GM18520 (cell line): ENCODE measurements around the gene CEACAM3.

Experiments used
- ATAC-seq: cut with Tn5 transposase; IDR thresholded peaks from one replicate; pipeline ENCODE4 v1.9.1; 2021; ENCODE audit not compliant: unreplicated experiment

The CEACAM3 gene

DNA sequence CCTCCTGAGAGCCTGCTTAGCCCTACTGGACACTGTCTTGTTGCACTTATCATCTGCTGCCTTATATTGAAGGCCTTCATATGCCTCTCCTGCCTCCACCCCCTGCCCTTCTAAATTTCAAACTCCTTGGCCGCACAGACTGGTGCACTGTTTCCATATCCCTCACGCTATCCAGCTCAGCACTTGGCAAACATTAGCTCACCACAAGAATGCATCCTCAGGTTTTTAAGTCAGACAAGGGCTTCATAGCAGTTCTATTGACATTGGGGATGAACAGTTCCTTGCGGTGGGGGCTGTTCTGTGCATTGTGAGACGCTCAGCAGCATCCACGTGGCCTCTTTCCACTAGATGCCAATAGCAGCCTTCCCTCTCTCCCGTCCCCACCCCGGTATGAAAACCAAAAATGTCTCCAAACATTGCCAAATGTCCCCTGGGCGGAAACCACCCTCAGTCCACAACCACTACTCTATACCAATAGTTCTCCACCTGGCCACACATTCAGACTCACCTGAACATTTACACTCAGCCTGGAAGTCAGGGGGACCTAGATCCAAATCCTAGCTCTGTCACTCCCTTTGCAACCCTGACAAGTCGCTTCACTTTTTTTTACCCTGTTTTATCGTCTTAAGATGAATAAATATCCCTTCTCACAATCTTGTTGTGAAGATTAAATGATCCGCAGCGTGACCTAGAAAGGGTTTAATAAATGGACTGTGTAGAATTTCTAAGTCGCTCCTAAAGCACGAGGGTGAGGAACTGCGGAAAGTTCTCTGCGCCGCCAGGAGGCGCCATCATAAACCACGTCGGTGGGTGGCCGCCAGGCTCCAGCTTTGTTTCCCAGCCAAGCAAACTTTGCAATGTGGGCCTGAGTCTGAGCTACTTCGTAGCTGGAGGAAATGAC lies 3.6 kb upstream of the CEACAM3 start:
- no peak for ATAC-seq

DNA sequence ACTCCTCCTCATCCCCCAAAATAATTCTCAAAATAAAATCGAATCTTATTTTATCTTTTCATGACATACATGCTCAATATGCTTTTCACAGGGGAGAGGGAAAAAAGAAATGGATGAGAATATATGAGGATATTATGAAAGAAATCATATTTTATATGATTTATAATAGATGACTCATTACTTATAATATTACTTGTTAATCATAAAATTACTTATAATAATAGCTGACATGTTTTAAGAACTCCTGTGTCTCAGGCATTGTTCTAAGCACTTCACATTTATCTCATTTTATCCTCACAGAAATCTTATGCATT lies 3.0 kb upstream of the CEACAM3 start:
- no peak for ATAC-seq

DNA sequence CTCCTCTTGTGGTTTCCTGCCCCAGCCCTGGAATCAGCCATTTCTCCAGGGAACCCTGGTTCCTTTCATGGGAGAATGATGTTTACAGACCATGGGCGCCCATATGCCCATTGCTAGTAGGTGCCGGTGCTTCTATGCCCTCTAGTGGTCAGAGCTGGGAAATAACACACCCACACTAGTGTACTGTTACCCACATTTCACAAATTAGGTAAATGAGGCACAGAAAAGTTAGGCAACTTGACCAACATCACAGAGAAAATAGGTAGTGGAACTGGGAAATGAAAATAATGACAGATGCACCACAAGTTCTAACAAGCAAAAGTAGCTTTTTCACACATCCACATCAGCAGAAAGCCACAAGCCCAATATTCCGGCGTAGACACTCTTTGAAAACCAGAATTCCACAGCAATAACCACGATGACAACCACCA lies 1.3 kb upstream of the CEACAM3 start:
- ATAC-seq: no peak

DNA sequence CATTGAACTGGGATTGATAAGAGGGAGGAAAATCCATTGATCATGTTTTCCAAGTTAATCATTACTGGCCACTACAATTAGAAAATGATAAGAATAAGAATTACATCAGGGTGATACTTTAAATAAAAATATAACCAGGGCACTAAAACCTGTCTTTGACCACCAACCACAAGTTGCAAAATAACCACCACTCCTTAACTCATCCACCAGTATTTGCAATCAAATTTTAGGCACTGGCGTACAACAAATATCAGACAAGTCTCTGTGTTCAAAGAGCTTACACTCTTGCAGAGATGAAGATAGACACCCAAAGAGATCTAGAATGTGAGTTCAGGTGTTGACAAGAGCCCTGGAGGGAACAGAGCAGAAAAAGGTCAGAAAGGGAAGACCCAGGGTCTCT lies 514 bp downstream of the CEACAM3 start:
- no peak for ATAC-seq

DNA sequence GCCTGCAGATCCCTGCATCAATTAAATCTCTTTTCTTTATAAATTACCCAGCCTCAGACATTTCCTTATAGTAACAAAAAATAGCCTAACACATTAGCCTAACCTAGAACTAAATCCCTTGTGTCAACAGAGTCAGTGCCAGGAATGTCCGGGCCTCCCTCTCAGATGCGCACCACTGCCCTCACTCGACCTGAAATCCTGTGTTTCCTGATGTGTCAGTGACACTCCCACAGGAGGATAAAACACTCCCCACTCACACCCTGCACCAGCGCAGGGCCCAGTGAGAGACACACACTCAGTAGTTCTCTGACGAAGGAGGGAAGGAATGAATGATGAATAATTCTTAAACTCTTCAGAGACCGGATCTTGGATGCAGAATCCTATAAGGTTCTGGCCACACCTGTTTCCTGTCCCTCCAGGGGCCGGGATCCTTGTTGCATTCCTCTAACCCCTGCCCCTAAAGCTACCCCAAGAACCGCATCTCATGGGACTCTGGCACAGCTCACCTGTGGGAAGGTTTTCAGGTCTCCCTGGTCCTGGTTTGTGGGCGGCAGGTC lies 3.1 kb downstream of the CEACAM3 start:
- ATAC-seq: no peak

DNA sequence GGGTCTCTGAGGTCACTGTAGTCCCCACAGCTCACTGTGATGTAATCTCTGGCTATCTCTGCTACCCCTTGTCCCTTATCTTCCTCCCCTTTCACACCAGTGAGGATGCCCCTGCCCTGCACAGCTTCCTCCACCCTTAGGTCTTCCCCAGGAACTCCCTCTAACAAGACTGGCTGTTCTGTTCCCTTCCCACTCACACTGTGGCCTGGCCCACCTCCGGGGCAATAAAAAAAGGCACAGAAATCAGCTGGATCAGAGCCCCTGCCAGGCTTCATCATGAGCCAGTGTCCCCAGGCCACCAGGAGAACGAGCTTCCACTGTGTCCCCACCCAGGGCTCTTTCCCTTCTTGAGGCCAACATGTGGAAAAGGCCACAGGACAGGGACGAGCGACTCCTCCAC lies 4.6 kb downstream of the CEACAM3 start:
- ATAC-seq: no peak

DNA sequence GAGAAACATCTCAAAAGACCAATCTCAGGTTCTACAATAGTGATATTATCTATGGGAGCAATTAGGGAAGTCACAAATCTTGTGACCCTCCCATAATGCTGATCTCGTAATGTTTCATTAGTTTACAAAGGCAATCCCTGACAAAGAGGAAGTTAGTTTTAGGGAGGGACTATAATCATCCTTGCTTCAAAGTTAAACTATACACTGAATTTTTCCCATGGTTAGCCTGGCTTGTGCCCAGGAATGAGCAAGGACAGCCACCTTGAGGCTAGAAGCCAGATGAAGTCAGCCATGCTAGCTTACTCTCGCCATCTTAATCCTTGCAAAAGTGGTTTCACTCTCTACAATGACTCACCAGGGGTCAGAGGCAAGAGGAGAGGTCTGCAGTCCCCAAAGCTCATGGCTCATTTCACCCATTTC lies 5.4 kb downstream of the CEACAM3 start:
- ATAC-seq: no peak

DNA sequence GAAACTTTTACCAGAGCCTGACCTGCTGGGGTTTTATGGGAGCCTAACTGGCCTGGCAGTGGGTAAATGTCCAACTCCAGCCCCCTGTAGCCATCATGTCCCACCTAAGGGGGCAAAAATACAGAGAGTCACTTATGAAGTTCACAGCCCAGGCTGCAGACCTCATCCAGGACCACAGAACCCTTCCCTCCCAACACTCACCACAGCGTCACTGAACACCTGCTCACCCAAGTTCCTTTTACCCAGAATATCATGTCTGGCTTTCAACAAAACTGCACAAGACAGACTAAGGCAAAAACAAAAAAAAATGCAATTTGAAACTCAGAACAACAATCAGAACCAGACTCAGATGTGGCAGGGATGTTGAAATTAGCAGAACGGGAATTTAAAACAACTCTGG lies 6.4 kb downstream of the CEACAM3 start:
- ATAC-seq: no peak

DNA sequence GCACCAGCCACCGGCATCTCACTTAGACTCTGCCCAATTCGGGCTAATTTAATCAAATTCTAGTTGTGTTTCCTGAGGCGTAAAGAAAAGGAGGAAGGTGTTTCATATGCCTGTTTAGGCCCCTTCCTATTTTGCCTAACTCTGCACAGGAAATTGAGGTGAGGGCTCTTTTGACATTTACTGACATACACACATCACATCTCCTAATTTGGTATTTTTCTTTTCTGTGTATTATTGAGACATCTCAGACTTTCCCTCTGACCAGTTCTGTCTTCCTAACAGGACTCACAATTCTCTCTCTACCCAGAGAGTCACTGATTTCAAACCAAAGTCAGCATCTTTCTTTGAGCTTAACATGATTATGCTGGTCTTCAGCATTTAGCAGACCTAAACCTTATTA lies 7.9 kb downstream of the CEACAM3 start:
- no peak for ATAC-seq

DNA sequence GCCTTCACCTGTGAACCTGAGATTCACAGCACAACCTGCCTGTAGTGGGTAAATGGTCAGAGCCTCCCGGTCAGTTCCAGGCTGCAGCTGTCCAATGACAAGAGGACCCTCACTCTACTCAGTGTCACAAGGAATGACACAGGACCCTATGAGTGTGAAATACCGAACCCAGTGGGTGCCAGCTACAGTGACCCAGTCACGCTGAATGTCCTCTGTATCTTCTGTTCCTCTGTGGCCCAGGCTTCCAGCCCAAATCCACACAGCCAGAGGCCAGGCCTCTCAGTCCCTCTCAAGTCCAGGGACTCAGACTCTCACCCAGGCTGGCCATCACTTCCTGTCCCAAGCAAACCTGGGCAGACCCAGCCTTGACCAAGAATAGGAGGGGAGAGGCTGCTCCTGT lies 10.8 kb downstream of the CEACAM3 start:
- ATAC-seq: no peak

DNA sequence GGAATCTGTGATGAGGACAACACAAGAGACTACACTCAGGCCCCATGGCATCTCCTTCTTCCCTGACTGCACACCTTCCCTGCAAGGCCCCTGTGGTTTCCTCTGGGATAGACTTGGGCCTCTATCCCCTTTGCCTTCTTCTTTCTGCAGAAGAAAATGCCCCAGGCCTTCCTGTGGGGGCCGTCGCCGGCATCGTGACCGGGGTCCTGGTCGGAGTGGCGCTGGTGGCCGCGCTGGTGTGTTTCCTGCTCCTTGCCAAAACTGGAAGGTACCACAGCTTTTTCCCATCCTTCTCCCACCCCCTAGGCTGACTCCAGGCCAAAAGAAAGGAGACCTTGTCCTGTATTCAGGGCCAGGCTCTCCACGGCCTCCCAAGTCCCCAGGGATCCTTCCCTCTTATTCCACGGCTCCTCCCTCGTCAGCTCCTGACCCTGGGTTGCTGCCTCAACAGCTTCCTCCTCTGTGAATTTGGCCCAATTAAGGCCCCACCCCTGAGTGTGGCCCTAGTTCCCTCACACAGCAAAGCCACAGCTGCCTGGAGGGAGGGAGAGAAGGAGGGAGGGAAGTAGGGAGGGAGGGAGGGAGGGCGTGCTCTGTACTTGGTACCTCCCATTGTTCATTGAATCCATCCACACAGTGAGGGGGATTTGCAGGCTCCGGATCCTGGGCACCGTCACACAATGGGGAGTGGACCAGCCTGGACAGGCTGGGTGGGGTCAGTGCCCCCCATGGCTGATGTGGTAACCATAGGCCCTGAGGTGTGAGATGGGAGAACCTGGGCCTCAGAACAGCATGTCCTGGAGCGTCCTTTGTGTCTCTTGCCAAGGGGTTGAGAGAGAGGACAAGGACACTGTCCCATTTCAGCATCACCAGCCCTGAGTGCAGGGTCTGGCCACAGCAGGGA lies 12.5 kb downstream of the CEACAM3 start:
- no peak for ATAC-seq

DNA sequence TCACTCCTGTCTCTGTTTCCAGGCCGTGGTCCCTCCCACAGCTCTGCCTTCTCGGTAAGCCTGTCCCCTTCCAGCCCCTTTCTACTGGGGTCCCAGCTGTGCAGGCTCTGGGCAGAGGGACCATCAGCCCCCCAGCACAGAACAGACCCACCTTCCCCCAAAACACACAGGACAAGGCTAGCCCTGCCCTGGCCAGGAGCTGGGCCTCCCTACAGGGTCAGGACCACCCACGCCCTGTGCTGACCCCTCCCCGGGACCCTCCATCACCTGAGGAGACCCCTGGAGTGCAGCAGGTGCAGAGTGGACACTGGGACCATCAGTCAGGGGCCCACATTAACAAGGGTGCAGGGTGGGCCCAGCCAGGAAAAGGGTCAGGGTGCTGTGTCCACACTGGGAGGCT lies 13.9 kb downstream of the CEACAM3 start:
- ATAC-seq: no peak

DNA sequence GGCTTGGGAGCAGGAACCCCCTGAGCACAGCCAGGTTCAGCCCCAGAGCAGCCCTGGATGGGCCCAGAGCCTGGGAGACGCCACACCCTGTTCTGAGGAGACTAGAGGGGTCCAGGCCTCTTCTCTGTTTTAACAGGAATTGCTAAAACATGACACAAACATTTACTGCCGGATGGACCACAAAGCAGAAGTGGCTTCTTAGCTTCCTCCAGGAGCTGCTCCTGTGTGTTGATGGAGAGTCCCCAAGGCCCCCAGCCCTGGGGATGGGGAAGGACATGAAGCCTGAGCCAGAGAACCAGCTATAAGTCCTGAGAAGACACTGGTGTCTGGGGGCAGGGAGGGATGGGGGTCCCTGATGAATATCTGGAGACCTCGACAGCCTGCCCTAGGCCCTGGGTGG lies 14.6 kb downstream of the CEACAM3 start:
- no peak for ATAC-seq

DNA sequence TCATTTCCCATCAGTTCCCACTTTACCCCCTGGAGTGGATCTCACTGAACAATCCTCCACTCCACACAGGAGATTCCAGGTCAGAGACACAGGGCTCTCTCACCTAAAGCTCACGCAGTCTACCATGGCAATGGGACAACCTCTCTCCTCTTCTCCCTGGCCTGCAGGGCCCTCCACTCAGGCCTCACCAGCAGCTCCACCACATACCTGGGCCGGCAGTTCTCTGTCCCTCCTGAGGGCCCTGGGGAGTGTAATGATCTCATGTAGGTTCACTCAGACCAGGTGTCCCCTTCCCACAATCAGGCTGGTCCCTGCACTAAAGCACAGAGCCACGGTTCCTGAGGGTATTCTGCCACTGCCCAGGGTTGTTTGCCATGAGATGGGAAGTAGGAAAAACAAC lies 15.6 kb downstream of the CEACAM3 start:
- no peak for ATAC-seq

DNA sequence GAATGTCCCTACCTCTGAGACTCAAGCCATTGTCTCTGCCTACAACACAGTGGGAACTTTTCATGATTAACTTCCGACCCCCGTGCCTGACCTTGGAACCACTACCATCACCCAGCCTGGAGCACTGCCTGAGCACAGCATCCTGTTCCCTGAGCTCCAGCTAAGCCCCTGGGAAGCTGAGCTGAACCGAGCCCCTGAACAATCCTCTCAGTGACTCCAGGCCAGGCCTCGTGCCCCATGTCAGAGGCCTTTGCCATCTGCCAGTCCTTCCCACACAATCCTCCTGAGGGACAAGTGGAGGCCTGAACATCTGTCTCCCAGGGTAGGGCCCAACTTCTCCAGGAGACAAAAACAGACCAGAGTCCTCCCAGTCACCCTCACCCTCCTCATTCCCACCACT lies 17.5 kb downstream of the CEACAM3 start:
- ATAC-seq: no peak

DNA sequence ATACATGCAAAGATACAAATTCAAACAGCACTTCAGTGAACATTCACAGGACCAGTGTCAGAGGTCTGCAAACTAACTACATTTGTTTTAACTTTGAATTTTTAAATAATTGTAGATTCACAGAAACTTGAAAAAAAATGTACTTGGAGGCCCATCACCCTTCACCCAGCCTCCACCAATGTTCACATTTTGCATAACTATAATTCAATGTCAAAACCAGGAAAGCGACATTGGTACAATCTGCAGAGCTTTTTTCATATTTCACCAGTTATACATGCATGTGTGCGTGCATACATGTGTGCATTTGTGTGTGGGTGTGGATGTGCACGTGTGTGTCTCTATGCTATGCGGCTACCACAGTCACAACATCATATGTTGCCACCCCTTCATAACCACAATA lies 18.9 kb downstream of the CEACAM3 start:
- no peak for ATAC-seq

DNA sequence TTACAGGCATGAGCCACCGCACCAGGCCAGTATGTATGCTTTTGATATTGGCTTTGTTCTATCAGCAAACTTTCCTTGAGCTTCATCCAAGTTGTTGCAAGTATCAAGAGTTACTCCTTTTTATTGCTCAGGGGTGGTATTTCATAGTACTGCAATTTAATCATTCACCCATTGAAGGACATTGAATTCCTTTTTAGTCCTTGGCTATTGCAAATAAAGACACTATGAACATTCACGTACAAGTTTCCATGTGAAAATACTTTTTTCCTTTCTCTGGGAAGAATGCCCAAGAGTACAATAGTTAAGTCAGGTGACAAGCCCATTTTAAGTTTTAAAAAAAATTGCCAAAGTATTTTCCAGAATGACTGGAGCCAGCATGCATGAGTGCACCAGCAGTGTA lies 20.4 kb downstream of the CEACAM3 start:
- ATAC-seq: no peak

DNA sequence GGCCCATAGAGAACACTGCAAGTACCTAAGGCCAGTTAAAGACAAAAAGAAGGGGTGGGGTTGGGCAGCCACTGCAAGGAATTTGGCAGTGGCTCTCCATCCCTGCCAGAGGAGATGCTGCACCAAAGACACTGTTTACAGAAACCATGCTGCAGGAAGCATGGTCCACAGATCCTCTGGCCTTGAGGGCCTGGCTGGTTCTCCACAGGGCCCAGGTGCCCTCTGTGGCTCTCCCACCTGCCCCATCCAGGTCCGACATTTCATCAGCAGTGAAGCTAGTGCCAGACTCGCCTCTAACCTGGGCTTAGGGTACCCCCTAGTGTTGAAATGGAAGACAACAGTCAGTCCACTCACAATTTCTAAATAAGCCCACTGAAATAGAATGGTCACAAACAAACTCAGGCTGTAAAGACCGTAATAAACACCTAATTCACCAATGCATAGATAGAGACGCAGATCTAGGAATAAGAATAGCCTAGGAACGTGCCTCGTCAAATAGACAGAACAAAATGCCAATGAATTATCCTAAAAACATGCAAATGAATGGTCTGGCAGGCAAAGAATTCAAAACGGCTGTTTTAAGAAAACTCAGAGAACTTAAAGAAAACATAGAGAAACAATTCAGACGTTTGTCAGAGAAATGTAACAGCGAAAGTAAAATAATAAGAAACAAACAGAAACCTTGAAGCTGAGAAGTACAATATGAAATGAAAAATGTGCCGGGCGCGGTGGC lies 24.8 kb downstream of the CEACAM3 start:
- no peak for ATAC-seq

DNA sequence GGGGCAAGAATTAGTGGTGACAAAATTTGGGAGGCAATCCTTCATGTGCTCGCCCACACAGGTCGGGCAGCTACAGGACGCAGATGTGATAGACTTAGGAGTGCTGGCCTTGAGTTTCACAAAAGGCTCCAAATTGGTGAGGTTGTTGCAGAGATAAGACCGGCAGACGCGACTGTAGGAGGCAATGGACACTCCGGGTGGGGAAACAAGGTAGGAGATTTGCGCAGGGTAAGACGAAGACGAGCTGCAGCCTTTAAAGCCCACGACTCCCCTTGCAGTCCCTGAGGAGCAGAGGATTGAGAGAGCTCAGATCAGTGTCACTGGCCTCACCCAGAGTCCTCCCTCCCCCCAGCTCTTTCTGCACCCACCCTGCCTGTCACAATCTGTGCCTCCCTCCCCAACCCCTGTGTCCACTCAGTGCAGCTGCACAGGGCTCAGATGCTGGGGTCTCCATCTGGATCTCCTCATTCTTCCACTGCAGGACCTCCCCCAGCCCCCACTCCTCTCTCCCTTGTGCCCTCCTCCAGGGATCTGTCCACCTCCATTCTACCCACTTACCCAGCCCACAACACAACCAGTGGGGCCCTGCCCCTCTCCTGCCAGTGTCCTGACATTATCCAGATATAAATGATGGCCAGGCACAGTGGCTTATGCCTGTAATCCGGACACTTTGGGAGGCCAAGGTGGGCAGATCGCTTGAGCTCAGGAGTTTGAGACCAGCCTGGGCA lies 41.8 kb downstream of the CEACAM3 start:
- no peak for ATAC-seq

DNA sequence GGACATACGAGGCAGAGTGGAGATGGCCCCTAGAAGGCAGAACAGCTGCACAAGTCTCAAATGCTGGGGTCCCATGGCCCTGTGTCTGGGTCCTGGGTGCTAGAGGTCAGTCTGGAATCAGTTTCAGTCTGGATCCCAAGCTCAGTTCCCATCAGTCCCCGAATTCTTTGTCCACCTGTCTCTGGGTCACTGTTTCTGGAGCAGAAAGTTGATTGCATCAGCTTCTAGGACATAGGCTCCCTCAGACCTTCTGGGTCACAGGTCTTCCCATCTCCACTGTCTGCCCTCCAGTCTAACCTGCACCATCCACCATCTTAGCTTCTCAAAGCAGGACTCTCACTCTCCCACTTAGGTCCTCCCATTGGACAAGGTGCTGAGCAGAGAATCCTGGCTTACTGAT lies 42.8 kb downstream of the CEACAM3 start:
- ATAC-seq: no peak

DNA sequence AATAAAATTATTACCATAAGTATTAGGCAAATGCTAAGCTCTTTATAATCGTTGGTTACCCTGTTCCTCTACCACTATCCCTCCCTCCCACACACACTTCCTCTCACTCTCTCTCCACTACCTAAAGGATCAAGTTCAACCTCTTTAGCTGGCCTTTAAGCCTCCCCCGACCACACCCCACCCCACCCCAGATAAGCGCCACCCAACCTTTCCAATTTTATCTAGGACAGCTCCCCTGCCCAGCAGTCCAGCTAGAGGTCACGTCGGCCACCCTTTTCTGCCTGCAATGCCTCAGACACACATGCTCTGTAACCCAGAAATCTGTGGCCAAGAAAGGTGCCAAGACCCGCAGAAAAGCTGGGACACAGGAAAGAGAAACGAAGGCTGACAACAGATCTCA lies 47.0 kb downstream of the CEACAM3 start:
- ATAC-seq: no peak
